ENCODE data around the gene GALNTL6. TPM values are rescaled to one million over a fixed set of nuclear protein-coding genes. Genes with fewer than 3 reads are reported as not detected.
"Not testable (repeated sequence)": the region's sequence is repeated elsewhere in the genome, so short reads cannot be mapped to it uniquely, and the experiment has no call there.

The GALNTL6 gene
- polyA plus RNA-seq, 1 donor from 2014 or later, result 14.9 TPM

DNA sequence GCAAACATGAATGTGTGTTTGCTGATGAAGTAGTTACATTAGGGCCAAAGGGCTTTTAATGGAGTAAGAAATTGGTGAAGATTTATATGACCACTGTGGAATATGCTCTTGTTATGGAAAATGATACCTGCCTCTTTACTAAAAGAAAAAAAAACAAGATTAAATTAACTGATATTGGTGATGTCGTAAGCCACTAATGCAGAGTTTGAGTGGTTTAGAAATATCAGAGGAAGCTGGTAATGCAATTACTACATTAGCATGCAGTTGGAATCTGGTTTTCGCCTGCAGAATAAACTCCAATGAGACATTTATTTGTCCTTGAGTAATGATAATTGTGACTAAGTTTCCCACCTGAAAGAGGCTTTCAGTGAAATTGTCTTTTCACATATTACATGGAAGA is 597.9 kb downstream of the GALNTL6 start:
- Histone ChIP-seq H4K20me1 (ENCODE audit: insufficient read depth) (no peaks in the 10 kb centered on the region), H3F3A (ENCODE audit: insufficient read depth, low read length, poor library complexity, severe bottlenecking) (no peaks in the 10 kb centered on the region), H3K4me2 (ENCODE audit: low read length) (no peak overlapping the region), H2AFZ (ENCODE audit: low read depth, low read length) (no peak overlapping the region), H3K9ac (ENCODE audit: low read length) (no peak overlapping the region), H3K27ac (ENCODE audit: low read length) (no peak overlapping the region), H3K27me3 (ENCODE audit: insufficient read depth, low read depth, low read length) (no peaks in the 10 kb centered on the region), H3K9me2 (ENCODE audit: insufficient read depth, low read length) (no peaks in the 10 kb centered on the region), H3K79me2 (replicated peaks; ENCODE audit: insufficient read depth, low read length) (no peaks in the 10 kb centered on the region), H3K36me3 (ENCODE audit: insufficient read depth, low read length) (no peaks in the 10 kb centered on the region), H3K9me3 (ENCODE audit: low read length) (no peaks in the 10 kb centered on the region), H3K4me3 (ENCODE audit: low read length) (no peak overlapping the region)
- no peak for TF ChIP-seq MXI1 (conservative IDR thresholded peaks at IDR 0.05; ENCODE audit: poor library complexity, severe bottlenecking)
- no peak for TF ChIP-seq EZH2 (IDR thresholded peaks at IDR 0.05; ENCODE audit: borderline replicate concordance, insufficient read depth, low read length, poor library complexity, severe bottlenecking)
- no peak for TF ChIP-seq RAD21 (conservative IDR thresholded peaks at IDR 0.05)
- no peak for TF ChIP-seq TAF1 (IDR thresholded peaks at IDR 0.05; ENCODE audit: low read depth)
- no peak for TF ChIP-seq SMC3 (conservative IDR thresholded peaks at IDR 0.05; ENCODE audit: poor library complexity)
- TF ChIP-seq, protein P1, sequence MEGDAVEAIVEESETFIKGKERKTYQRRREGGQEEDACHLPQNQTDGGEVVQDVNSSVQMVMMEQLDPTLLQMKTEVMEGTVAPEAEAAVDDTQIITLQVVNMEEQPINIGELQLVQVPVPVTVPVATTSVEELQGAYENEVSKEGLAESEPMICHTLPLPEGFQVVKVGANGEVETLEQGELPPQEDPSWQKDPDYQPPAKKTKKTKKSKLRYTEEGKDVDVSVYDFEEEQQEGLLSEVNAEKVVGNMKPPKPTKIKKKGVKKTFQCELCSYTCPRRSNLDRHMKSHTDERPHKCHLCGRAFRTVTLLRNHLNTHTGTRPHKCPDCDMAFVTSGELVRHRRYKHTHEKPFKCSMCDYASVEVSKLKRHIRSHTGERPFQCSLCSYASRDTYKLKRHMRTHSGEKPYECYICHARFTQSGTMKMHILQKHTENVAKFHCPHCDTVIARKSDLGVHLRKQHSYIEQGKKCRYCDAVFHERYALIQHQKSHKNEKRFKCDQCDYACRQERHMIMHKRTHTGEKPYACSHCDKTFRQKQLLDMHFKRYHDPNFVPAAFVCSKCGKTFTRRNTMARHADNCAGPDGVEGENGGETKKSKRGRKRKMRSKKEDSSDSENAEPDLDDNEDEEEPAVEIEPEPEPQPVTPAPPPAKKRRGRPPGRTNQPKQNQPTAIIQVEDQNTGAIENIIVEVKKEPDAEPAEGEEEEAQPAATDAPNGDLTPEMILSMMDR (IDR thresholded peaks at IDR 0.05; ENCODE audit: poor library complexity, severe bottlenecking), result no peak
- TF ChIP-seq POLR2AphosphoS5 (IDR thresholded peaks at IDR 0.05), result no peak

DNA sequence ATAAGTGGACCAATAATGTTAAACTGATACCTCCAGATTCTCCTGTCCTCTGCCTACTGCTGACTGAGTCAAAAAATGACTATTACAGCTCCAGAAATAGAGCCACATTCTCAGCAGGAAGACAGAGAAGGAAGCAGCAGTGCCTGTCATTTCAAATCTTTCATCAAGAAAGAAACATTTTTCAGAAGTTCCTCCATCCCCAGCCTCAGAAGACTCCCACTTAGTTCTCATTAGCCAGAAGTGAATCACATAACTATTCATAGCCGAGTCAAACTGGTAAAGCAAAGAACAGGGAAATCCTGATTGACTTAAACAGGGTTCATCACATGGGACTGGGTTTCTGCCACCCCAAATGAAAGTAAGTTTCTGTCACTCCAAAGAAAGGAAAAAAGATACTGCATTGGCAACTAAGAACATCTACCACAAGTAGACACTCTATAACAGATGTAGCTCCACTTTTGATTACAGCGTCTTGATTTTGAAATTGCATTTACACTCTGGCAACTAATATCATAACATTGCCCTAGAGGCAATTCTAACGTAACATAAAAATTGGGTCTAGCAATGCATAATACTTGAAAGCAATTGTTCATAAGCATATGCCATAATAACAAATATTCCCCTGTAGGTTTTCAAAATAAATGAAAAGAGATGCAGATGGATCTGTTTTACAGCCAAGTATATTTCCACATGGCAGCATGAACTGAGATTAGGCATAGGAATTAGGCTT is 599.8 kb downstream of the GALNTL6 start:
- Histone ChIP-seq H3K9ac (ENCODE audit: low read length) (no peak overlapping the region), H3K36me3 (ENCODE audit: insufficient read depth, low read length) (no peaks in the 10 kb centered on the region), H2AFZ (ENCODE audit: low read depth, low read length) (no peak overlapping the region), H3F3A (ENCODE audit: insufficient read depth, low read length, poor library complexity, severe bottlenecking) (no peaks in the 10 kb centered on the region), H3K79me2 (replicated peaks; ENCODE audit: insufficient read depth, low read length) (no peaks in the 10 kb centered on the region), H4K20me1 (ENCODE audit: insufficient read depth) (no peaks in the 10 kb centered on the region), H3K4me3 (ENCODE audit: low read length) (no peak overlapping the region), H3K9me2 (ENCODE audit: insufficient read depth, low read length) (no peaks in the 10 kb centered on the region), H3K4me2 (ENCODE audit: low read length) (no peak overlapping the region), H3K27me3 (ENCODE audit: insufficient read depth, low read depth, low read length) (no peaks in the 10 kb centered on the region), H3K9me3 (ENCODE audit: low read length) (no peaks in the 10 kb centered on the region), H3K27ac (ENCODE audit: low read length) (no peak overlapping the region)
- TF ChIP-seq, protein P2, sequence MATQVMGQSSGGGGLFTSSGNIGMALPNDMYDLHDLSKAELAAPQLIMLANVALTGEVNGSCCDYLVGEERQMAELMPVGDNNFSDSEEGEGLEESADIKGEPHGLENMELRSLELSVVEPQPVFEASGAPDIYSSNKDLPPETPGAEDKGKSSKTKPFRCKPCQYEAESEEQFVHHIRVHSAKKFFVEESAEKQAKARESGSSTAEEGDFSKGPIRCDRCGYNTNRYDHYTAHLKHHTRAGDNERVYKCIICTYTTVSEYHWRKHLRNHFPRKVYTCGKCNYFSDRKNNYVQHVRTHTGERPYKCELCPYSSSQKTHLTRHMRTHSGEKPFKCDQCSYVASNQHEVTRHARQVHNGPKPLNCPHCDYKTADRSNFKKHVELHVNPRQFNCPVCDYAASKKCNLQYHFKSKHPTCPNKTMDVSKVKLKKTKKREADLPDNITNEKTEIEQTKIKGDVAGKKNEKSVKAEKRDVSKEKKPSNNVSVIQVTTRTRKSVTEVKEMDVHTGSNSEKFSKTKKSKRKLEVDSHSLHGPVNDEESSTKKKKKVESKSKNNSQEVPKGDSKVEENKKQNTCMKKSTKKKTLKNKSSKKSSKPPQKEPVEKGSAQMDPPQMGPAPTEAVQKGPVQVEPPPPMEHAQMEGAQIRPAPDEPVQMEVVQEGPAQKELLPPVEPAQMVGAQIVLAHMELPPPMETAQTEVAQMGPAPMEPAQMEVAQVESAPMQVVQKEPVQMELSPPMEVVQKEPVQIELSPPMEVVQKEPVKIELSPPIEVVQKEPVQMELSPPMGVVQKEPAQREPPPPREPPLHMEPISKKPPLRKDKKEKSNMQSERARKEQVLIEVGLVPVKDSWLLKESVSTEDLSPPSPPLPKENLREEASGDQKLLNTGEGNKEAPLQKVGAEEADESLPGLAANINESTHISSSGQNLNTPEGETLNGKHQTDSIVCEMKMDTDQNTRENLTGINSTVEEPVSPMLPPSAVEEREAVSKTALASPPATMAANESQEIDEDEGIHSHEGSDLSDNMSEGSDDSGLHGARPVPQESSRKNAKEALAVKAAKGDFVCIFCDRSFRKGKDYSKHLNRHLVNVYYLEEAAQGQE (IDR thresholded peaks at IDR 0.05; ENCODE audit: borderline replicate concordance), result no peak
- TF ChIP-seq EP300 (conservative IDR thresholded peaks at IDR 0.05; ENCODE audit: poor library complexity, severe bottlenecking), result no peak
- TF ChIP-seq, protein P1 (IDR thresholded peaks at IDR 0.05; ENCODE audit: poor library complexity, severe bottlenecking), result no peak
- no peak for TF ChIP-seq SMC3 (conservative IDR thresholded peaks at IDR 0.05; ENCODE audit: poor library complexity)
- no peak for TF ChIP-seq EZH2 (IDR thresholded peaks at IDR 0.05; ENCODE audit: borderline replicate concordance, insufficient read depth, low read length, poor library complexity, severe bottlenecking)
- no peak for TF ChIP-seq MXI1 (conservative IDR thresholded peaks at IDR 0.05; ENCODE audit: poor library complexity, severe bottlenecking)
- no peak for TF ChIP-seq TAF1 (IDR thresholded peaks at IDR 0.05; ENCODE audit: low read depth)
- no peak for TF ChIP-seq POLR2AphosphoS5 (IDR thresholded peaks at IDR 0.05)
- TF ChIP-seq RAD21 (conservative IDR thresholded peaks at IDR 0.05), result no peak

DNA sequence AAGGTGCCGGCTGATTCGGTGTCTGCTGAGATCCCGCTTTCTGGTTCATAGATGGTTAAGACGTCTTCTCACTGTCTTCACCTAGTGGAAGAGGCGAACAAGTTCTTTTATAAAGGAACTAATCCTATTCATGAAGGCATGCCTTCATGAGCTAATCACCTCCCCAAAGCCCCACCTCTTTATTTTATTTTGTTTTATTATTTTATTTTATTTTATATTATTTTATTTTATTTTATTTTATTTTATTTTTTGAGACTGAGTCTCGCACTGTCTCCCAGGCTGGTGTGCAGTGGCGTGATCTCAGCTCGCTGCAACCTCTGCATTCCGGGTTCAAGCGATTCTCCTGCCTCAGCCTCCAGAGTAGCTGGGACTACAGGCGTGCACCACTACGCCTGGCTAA is 615.8 kb downstream of the GALNTL6 start:
- not testable (repeated sequence) for H3K27ac ChIP-seq (ENCODE audit: low read length); H3K9me3 ChIP-seq (ENCODE audit: low read length); H3K79me2 ChIP-seq (replicated peaks; ENCODE audit: insufficient read depth, low read length); H4K20me1 ChIP-seq (ENCODE audit: insufficient read depth); H3K27me3 ChIP-seq (ENCODE audit: insufficient read depth, low read depth, low read length); H3K9me2 ChIP-seq (ENCODE audit: insufficient read depth, low read length); H3K4me3 ChIP-seq (ENCODE audit: low read length); H3F3A ChIP-seq (ENCODE audit: insufficient read depth, low read length, poor library complexity, severe bottlenecking); H3K4me2 ChIP-seq (ENCODE audit: low read length); H3K36me3 ChIP-seq (ENCODE audit: insufficient read depth, low read length); H2AFZ ChIP-seq (ENCODE audit: low read depth, low read length); H3K9ac ChIP-seq (ENCODE audit: low read length)
